Epithelial cell of esophagus (primary cell): ENCODE data around the gene CARD19.

Experiments used
- DNase-seq: peaks from one replicate; pipeline ENCODE4 v3.0.0; 2010; ENCODE audit warnings: low read depth
- H3K4me3 ChIP-seq: 2 replicates; pipeline ENCODE4 v1.5.1; 2011; ENCODE audit warnings: mild to moderate bottlenecking, low read length, control low read depth
- TF ChIP-seq, protein P1 (sequence below): IDR thresholded peaks from 2 replicates; pipeline ENCODE4 v1.5.1; 2011; ENCODE audit warnings: low read depth, mild to moderate bottlenecking, low read length, control low read depth, inconsistent platforms; ENCODE audit not compliant: insufficient read depth; ENCODE audit errors: missing control alignments

CARD19 gene

DNA sequence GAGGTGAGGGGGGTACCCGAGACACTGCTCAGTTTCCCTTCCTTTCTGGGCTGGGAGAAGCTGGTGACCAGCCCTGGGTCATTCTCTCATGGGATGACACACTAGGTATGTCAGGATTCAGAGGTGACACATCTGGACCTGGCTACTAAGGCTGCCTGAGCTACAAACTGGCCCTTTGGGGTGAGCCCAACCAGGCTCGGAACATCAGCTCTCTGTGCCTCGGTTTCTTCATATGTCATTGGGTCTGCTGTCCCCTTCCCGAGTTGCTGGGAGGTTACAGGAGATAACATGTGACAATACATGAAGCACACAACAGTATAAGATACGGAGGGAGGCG is 11.8 kb downstream of the CARD19 start:
- no peak overlapping the region for H3K4me3 ChIP-seq
- TF ChIP-seq, protein P1, sequence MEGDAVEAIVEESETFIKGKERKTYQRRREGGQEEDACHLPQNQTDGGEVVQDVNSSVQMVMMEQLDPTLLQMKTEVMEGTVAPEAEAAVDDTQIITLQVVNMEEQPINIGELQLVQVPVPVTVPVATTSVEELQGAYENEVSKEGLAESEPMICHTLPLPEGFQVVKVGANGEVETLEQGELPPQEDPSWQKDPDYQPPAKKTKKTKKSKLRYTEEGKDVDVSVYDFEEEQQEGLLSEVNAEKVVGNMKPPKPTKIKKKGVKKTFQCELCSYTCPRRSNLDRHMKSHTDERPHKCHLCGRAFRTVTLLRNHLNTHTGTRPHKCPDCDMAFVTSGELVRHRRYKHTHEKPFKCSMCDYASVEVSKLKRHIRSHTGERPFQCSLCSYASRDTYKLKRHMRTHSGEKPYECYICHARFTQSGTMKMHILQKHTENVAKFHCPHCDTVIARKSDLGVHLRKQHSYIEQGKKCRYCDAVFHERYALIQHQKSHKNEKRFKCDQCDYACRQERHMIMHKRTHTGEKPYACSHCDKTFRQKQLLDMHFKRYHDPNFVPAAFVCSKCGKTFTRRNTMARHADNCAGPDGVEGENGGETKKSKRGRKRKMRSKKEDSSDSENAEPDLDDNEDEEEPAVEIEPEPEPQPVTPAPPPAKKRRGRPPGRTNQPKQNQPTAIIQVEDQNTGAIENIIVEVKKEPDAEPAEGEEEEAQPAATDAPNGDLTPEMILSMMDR: no peak
- DNase-seq: no peak

GRCh38 chr9:93108291-93109041 is 12.4 kb downstream of the CARD19 start:
- TF ChIP-seq, protein P1: no peak
- no peak overlapping the region for H3K4me3 ChIP-seq
- peak; percentile 45 for DNase-seq

- TF ChIP-seq, protein P1: no peak
- H3K4me3 ChIP-seq: no peak overlapping the region
- no peak for DNase-seq
These were observed 14.4 kb downstream of the CARD19 start for GRCh38 chr9:93110311-93110855.

DNA sequence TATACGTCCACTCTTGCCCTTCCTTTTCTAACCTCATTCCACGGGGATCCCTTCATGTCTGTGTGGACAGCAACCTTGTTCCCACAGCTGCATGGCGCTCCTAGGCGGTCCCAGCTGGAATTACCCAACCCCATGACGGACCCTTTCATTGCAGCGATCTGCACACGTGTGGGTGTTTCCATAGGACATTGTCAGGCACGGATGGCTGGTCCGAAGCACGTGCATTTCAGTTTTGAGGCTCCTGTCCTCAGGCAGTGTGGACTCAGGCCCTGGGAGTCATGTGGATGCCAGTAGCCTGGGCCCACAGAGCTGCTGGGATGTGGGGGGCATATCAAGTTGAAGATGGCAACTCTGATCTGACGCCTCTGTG is 15.0 kb downstream of the CARD19 start:
- no peak for DNase-seq
- TF ChIP-seq, protein P1: no peak
- no peak overlapping the region for H3K4me3 ChIP-seq

GRCh38 chr9:93111371-93112115 is 15.5 kb downstream of the CARD19 start:
- DNase-seq: peak; percentile 92
- H3K4me3 ChIP-seq: no peak overlapping the region
- TF ChIP-seq, protein P1: no peak

DNA sequence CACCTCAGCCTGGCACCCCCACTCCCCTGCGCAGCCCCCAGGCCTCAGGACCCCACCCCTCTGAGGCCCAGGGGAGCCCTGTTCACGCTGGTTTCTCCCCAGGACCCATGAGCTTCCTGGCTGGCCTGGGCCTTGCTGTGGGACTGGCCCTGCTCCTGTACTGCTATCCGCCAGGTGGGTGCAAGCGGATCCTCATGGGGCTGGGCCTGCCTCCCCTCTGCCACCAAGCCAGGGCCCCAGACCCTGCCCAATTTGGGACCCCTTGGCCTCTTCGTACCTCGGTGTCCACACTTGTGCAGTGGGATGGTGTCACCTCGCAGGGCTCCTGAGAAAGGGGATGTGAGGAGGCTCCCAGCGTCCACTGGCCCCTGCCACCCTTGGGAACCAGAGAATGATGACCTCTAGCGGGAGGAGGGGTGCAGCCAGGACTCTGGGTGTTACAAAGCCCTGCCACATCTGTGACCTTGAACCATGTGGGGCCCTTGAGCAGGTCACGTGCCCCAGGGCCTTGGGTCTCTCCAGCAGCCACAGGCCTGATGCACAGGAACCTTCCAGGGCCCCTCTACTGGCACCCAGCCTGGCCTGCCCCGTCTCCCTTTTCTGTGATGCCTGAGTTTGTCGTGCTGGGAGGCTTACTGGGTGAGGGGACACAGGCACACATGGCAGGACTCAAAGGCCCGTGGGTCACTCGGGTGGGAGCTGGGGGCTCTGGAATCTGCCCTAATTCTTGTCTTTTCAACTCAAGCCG is 16.3 kb downstream of the CARD19 start:
- H3K4me3 ChIP-seq: no peak overlapping the region
- DNase-seq: no peak
- TF ChIP-seq, protein P1: no peak
